Fibroblast of mammary gland (primary cell): ENCODE results near the gene AP4S1.
A peak's percentile ranks its signal among the peaks of the same experiment; 100 is the strongest.
"Not testable (repeated sequence)": the region's sequence is repeated elsewhere in the genome, so short reads cannot be mapped to it uniquely, and the experiment has no call there.

Source experiments
- DNase-seq: peaks from one replicate; pipeline ENCODE4 v3.0.0-alpha.2; 2010; ENCODE audit warnings: low read depth
- H3K4me3 ChIP-seq: 2 replicates; pipeline ENCODE4 v1.5.1; 2011; ENCODE audit warnings: low read depth, mild to moderate bottlenecking, low read length, moderate library complexity; ENCODE audit not compliant: control insufficient read depth
- TF ChIP-seq, protein P1 (sequence below): conservative IDR thresholded peaks from 2 replicates; pipeline ENCODE4 v1.5.1; 2011; ENCODE audit warnings: low read depth, low read length, inconsistent platforms; ENCODE audit not compliant: control insufficient read depth, insufficient read depth

The AP4S1 gene, protein sequence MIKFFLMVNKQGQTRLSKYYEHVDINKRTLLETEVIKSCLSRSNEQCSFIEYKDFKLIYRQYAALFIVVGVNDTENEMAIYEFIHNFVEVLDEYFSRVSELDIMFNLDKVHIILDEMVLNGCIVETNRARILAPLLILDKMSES

DNA sequence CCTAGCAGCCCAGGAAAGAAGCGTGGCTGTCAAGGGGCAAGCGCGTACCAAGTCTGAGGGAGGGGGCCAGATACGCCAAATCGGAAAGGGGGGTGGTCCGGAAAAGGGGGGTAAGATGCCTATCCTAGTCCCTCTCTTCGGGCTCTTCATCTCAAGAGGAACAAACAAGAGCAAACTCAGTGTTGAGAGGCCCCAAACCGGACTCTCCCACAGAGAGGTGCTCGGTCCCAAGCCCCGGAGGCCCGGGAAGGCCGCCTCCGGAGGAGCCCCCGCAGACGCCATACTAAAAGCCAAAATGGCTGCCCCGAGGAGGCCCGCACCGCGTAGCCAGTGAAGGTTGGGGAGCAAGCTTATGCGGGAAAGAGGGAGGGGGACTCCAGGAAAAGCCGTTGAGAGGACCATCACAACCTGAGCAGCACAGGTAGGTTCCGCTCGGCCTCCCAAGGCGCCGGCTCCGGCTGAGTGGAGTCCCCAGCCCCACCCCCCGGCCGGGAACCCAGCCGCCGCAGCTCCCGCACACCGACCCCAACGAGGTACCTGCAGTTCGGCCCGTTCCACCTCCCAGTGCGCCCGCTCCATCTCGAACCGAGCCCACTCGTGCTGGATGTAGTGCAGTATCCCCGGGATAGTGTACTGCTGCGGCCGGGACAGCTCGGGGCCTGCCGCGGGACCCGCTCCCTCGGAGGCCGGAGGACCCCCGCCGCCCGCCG is at the start of gene AP4S1:
Gene AP4S1, plus strand, starts transcription at position 283 of the 710 bp plus-strand sequence. CDS start 40,548 bp downstream, outside the sequence.
- TF ChIP-seq, protein P1, sequence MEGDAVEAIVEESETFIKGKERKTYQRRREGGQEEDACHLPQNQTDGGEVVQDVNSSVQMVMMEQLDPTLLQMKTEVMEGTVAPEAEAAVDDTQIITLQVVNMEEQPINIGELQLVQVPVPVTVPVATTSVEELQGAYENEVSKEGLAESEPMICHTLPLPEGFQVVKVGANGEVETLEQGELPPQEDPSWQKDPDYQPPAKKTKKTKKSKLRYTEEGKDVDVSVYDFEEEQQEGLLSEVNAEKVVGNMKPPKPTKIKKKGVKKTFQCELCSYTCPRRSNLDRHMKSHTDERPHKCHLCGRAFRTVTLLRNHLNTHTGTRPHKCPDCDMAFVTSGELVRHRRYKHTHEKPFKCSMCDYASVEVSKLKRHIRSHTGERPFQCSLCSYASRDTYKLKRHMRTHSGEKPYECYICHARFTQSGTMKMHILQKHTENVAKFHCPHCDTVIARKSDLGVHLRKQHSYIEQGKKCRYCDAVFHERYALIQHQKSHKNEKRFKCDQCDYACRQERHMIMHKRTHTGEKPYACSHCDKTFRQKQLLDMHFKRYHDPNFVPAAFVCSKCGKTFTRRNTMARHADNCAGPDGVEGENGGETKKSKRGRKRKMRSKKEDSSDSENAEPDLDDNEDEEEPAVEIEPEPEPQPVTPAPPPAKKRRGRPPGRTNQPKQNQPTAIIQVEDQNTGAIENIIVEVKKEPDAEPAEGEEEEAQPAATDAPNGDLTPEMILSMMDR = no peak
- peak within 1 kb of the TSS; percentile 94 for H3K4me3 ChIP-seq
- no peak for DNase-seq

DNA sequence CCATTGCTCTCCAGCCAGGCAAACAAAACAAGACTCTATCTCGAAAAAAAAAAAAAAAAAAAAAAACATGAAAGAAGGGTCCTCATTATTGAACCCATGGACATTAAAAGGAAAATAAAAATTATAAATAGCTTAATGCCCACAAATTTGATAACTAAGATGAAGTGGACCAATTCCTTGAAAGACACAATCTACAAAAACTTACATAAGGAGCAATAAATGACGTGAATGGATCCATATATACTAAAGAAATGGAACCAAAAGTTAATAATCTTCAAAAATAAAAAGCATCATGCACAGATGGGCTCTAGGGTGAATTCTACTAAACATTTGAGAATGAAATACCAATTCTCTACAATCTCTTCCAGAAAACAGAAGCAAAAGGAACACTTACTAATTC is 47.7 kb upstream of the AP4S1 start:
- H3K4me3 ChIP-seq = no peak overlapping the region
- TF ChIP-seq, protein P1 = no peak
- DNase-seq = no peak

DNA sequence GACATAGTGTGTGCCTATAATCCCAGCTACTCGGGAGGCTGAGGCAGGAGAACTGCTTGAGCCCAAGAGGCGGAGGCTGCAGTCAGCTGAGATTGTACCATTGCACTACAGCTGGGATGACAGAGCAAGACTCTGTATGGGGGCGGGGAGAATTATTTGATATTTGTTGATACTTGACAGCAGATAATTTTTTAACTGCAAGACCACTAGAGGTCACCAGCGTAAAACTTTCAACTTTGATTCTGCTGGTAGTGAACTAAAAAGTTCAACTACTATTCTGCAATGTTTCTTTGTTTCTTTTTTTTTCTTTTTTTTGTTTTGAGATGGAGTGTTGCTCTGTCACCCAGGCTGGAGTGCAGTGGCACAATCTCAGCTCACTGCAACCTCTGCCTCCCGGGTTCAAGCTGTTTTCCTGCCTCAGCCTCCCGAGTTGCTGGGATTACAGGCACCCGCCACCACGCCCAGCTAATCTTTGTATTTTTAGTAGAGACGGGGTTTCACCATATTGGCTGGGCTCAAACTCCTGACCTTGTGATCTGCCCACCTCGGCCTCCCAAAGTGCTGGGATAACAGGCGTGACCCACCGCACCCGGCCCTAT is 45.2 kb upstream of the AP4S1 start:
- TF ChIP-seq, protein P1 = peak; percentile 73
- DNase-seq = peak; percentile 83
- not testable (repeated sequence) for H3K4me3 ChIP-seq

DNA sequence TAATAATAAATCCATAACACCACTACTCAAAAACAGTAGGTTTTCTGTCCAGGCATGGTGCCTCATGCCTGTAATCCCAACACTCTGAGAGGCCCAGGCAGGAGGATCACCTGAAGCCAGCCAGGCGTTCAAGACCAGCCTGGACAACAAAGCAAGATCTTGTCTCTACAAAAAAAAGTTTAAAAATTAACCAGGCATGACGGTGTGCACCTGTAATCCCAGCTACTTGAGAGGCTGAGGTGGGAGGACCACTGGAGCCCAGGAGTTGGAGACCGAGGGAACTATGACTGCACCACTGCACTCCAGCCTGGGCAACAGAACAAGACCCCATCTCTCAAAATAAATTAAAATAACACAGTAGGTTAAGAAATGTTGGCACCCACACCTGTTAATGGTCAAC is 44.5 kb upstream of the AP4S1 start:
- TF ChIP-seq, protein P1 = no peak
- no peak for DNase-seq
- H3K4me3 ChIP-seq = no peak overlapping the region

DNA sequence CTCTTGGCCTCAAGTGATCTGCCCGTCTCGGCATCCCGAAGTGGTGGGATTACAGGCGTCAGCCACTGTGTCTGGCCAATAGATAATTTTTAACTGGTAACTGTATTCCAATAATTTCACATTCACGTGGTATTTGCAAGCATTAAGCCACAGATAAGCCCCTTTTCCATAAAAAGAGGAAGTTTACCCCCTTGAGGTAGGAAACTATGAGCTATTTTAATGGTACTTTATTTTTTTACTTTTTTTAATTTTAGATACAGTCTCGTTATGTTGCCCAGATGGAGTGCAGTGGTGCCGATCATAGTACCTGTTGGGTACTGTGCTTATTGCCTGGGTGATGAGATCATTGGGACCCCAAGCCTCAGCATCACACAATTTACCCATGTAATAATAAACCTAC is 42.9 kb upstream of the AP4S1 start:
- TF ChIP-seq, protein P1 = no peak
- no peak overlapping the region for H3K4me3 ChIP-seq
- DNase-seq = no peak

DNA sequence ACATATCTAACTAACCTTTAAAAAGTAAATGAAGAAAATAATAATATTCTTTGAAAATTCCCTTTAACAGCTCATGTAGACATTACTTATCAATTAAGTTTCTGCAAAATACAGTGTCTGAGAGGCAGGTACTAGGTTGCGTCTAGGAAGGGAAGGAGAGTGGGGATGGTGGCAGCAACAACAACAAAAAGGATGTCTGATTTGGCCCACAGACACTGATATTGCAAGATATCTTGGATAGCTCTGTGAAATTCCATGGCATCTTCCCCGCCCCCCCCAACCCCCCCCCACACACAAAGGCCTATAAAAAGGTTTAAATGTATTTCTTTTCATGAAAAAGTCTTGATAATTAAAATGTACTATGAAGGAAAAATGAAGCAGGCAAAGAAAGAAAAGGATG is 41.6 kb upstream of the AP4S1 start:
- DNase-seq = no peak
- H3K4me3 ChIP-seq = no peak overlapping the region
- TF ChIP-seq, protein P1 = no peak
